ENCODE measurements around the gene GALNT13. TPM values are rescaled to one million over a fixed set of nuclear protein-coding genes. Genes with fewer than 3 reads are reported as not detected.

GALNT13 gene
- total and polyA plus RNA-seq, 3 donors from 2014 or later, result 0.55 to 2.2 (median 0.92) TPM

- Histone ChIP-seq H3K27ac (no peak overlapping the region), H3K4me3 (no peak overlapping the region), H3K36me3 (ENCODE audit: low read depth, missing control alignments) (no peaks in the 10 kb centered on the region), H3K27me3 (no peaks in the 10 kb centered on the region), H3K9me3 (no peaks in the 10 kb centered on the region), H3K4me1 (no peaks in the 10 kb centered on the region)
- 87 to 93% methylated on average over 2 of the region's 2 CpGs for WGBS, 2 donors
- intact Hi-C loops (cut with DNase I; ENCODE audit: low total_unique reads), result no loop called here
- DNase-seq, result no peak
- TF ChIP-seq CTCF (IDR thresholded peaks at IDR 0.05) (no peak), POLR2A (IDR thresholded peaks at IDR 0.05) (no peak)
These were observed 249.0 kb downstream of the GALNT13 start for GRCh38 chr2:154120706-154121105.

- H3K36me3 ChIP-seq (ENCODE audit: low read depth, missing control alignments), result no peaks in the 10 kb centered on the region
- no peak for TF ChIP-seq POLR2A (IDR thresholded peaks at IDR 0.05)
- no peak for TF ChIP-seq CTCF (IDR thresholded peaks at IDR 0.05)
- intact Hi-C loops (cut with DNase I; ENCODE audit: low total_unique reads), result no loop called here
- H3K4me1 ChIP-seq, result no peaks in the 10 kb centered on the region
- no peaks in the 10 kb centered on the region for H3K27me3 ChIP-seq
- DNase-seq, result no peak
- no peak overlapping the region for H3K27ac ChIP-seq
- no peaks in the 10 kb centered on the region for H3K9me3 ChIP-seq
- H3K4me3 ChIP-seq, result peak overlapping the region; percentile 12 to 22
These were observed 254.2 kb downstream of the GALNT13 start for GRCh38 chr2:154125891-154126290.

- no peak for DNase-seq
- WGBS, 2 donors, result 63 to 72% methylated on average over 1 of the region's 1 CpG
- Histone ChIP-seq H3K36me3 (ENCODE audit: low read depth, missing control alignments) (no peaks in the 10 kb centered on the region), H3K4me1 (no peaks in the 10 kb centered on the region), H3K9me3 (no peaks in the 10 kb centered on the region), H3K27ac (no peak overlapping the region), H3K4me3 (no peak overlapping the region), H3K27me3 (no peaks in the 10 kb centered on the region)
- TF ChIP-seq CTCF (IDR thresholded peaks at IDR 0.05) (no peak), POLR2A (IDR thresholded peaks at IDR 0.05) (no peak)
- intact Hi-C loops (cut with DNase I; ENCODE audit: low total_unique reads), result no loop called here
These were observed 259.1 kb downstream of the GALNT13 start for GRCh38 chr2:154130821-154131220.

- TF ChIP-seq POLR2A (IDR thresholded peaks at IDR 0.05) (no peak), CTCF (IDR thresholded peaks at IDR 0.05) (no peak)
- intact Hi-C loops (cut with DNase I; ENCODE audit: low total_unique reads), result no loop called here
- H3K27me3 ChIP-seq, result no peaks in the 10 kb centered on the region
- H3K4me1 ChIP-seq, result no peaks in the 10 kb centered on the region
- 89% methylated on average over 2 of the region's 2 CpGs for WGBS, 2 donors
- DNase-seq, result no peak
- H3K4me3 ChIP-seq, result no peak overlapping the region
- H3K9me3 ChIP-seq, result no peaks in the 10 kb centered on the region
- no peaks in the 10 kb centered on the region for H3K36me3 ChIP-seq (ENCODE audit: low read depth, missing control alignments)
- no peak overlapping the region for H3K27ac ChIP-seq
These were observed 261.1 kb downstream of the GALNT13 start for GRCh38 chr2:154132827-154133226.

GRCh38 chr2:154133823-154134222 is 262.1 kb downstream of the GALNT13 start:
- WGBS, 2 donors, result 41 to 82% methylated on average over 3 of the region's 3 CpGs
- Histone ChIP-seq H3K4me1 (no peaks in the 10 kb centered on the region), H3K27me3 (no peaks in the 10 kb centered on the region), H3K36me3 (ENCODE audit: low read depth, missing control alignments) (no peaks in the 10 kb centered on the region), H3K4me3 (no peak overlapping the region), H3K27ac (no peak overlapping the region), H3K9me3 (no peaks in the 10 kb centered on the region)
- intact Hi-C loops (cut with DNase I; ENCODE audit: low total_unique reads), result no loop called here
- no peak for DNase-seq
- TF ChIP-seq POLR2A (IDR thresholded peaks at IDR 0.05), result no peak
- TF ChIP-seq CTCF (IDR thresholded peaks at IDR 0.05), result no peak

All from testis (tissue), 3 donors.